GM19193 (cell line): Measurements from ENCODE around the gene HOTAIR.

Experiments
- POLR2A ChIP-seq: IDR thresholded peaks from 4 replicates; pipeline ENCODE4 v1.6.1; 2011; ENCODE audit not compliant: insufficient read depth, insufficient read length; ENCODE audit errors: extremely low read depth

The HOTAIR gene

DNA sequence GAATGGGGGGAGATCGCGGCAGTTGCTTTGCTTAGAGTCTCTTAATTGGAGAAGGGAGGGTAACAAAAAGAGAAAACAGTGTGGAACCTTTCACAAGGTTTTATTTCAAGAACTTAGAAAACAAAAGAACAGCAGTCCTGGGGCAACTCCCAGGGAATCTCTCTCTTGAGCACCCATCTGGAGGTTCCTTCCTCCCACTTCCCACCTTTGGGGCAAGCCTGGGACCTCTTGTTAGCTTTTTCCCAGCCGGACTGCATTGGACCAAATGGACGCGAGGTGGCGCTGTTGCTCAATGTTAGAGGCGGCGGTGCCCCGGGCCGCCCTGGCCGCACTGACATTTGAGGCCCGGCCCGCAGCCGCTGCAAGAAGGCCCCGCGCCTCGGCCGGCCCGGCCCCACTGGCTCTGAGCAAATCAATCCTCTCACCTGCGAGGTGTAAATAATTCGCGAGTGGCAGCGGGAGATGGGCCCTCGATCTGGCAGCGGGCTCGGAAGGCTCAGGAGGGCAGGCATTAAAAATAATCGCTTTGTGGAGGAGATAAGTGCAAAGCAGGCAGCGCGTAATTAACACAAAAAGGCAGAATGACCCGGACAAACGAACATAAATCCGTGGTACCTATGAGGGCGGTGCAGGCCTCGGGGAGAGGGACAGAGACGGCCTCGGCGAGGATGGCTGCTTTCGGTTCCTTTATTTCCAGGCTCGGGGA is 31.3 kb upstream of the HOTAIR start:
- TF ChIP-seq POLR2A = no peak

DNA sequence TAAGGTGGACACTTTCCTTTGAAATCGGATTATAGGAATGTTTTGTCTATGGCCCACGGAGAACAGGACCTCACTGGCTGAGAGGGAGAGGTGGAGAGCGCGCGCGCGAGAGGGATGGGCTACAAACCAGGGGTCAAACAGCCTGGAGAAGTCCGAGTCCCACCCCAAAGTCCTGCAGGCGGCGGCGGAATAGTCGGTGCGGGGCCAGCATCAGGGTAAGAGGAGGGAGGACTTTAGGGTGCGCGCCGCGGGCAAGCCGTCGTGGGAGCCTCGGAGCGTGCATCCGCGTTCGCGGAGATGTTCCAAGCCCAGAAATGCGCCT is 30.7 kb upstream of the HOTAIR start:
- no peak for TF ChIP-seq POLR2A

DNA sequence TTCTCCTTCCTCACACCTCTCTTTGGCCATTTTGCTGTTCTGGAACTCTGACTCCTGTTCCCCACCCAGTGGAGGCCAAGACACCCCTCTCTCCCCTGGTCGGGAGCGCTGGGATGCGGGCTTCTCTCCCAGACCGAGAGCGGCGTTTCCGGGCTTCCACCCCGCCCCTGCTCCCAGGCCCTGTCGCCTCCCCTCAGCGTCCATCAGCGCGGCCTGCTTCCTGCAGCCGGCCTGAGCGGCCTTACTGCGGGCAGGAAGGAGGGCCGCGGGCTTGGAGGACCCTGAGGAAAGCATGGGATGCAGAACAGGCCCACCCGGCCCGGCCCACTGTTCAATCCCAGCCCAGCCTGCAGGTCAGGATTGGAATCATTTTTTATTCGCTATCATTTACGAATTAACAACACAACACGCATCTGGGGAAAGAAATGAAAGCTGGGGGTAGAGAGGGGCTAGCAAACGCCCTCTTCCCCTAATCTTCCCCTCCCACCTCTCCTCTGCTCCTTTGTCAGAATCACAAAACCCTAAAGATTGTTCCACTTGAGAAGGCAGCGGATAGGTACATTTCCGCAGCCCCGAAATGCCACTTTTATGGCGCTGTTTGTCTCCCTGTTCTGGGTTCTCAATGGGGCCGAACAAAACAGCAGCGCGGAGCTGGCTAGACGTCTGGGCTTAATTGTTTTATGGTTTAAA is 30.2 kb upstream of the HOTAIR start:
- no peak for TF ChIP-seq POLR2A

- no peak for TF ChIP-seq POLR2A
These were observed 29.5 kb upstream of the HOTAIR start for GRCh38 chr12:54004063-54004840.

GRCh38 chr12:54003625-54004024 is 28.9 kb upstream of the HOTAIR start:
- no peak for TF ChIP-seq POLR2A

- no peak for TF ChIP-seq POLR2A
These were observed 28.2 kb upstream of the HOTAIR start for GRCh38 chr12:54002915-54003389.

- TF ChIP-seq POLR2A = no peak
These were observed 27.6 kb upstream of the HOTAIR start for GRCh38 chr12:54002278-54002914.

DNA sequence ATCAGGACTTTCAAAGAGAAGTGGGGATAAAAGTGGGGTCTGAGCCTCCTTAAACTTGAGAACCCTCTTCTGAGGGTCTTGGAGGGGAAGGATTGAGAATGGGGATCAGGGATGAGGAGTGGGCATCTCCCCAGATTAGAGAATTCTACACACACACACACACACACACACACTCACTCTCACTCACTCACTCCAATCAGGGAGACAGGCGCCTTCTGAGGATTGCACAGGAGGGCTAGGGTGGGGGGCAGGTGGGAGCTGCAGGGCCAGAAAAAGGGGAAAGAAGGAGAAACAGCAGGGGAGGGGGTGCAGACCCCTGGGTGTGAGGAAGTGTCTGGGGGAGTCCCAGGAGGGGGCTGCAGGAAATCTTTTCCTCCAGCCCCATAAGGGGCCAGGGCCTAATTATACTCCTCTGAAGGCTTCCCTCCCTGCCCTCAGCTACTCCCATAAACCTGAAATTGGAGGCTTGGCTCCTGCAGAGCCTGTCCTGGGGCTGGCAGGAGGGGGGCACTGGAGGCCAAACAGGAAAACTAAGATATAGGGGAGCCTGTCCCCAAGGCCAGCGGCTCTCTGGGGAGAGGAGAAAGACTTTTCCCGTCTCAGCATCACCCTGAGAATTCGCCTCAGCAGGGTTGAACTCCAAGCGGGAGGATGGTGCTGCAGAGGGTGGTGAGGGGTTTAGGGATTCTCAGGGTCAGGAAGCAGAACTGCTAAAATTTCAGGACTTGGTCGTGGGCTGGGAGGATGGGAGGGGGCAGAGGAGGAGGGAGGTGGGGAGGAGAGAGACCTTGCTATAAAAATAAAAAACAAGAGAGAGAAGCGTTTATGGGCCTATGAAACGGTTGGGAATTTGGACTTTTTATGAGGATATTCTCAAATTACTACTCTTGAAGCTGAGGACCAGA is 26.8 kb upstream of the HOTAIR start:
- no peak for TF ChIP-seq POLR2A

- TF ChIP-seq POLR2A = no peak
These were observed 25.7 kb upstream of the HOTAIR start, which contains the start of gene HOXC9 for GRCh38 chr12:54000116-54001114. TSS of gene HOXC9 (plus strand) at chr12:54000161. CDS start at chr12:54000189, 28 bp downstream.

DNA sequence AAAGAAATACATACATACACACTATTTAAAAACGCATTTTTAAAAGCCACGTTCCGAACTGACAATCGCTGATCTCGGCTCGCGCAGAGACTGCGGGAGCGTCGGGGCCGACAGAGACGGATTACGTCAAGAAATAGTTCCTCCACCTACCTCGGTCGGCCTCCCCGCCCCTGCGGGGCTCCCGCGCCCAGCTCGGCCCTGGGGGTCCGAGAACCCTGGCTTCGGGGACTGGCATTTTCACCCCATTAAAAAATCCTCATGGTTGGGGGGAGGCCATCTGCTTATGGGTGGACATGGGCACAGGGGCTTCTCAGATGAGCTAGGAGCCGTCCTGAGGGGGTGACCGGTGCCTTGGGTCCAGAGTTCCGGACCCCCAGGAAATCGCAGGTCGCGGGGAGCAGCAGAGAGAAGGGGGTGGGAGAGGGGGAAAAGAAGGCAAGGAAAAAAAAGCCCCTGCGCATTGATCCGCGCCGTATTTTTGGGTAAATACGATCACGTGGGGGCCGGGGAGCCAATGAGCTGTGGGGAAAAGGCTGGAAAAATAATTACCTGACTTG is 24.9 kb upstream of the HOTAIR start:
- no peak for TF ChIP-seq POLR2A

GRCh38 chr12:53998900-53999236 is 24.1 kb upstream of the HOTAIR start:
- no peak for TF ChIP-seq POLR2A

DNA sequence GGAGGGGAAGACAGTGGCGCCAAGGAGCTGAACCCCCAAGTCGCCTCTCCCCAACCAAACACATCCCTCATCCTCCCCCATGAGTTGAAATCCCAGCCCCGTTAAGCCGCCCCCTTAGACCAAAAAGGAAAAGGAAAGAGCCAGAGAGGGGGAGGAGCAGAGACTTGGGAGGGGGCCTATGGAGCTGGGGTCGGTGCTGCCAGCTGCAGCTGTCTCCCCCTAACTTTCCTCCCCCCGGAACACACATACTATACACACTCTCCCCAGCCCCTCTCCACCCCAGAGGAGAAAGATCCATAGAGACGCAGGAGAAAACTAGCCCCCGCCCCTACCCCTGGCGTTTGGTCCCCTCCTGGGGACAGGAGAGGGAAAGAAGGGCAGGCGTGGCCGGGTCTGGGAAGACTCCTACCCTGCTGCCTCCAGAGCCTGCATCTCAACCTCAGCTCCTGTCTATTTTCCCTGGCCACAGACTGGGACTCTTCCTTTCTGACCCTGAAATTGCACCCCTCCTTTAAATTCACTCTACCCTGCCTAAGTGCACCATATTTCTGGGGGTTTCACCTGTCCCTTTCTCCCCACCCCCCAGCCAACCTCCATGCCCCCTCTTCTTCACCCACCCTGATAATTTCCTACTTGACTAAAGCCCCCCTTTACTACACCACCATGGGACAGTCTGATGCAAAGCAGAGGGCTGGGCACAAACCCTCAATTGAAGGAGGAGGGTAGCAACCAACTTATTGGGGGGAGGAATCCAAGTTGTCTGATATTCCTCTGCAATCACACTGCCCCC is 23.6 kb upstream of the HOTAIR start:
- TF ChIP-seq POLR2A = no peak
